Tibial nerve (tissue), 4 donors: ENCODE data around the gene RPS27.

ENCODE experiments used
- EP300 ChIP-seq, 2 donors: sonication (generic); formaldehyde crosslinking; IDR thresholded peaks; one replicate each; pipeline ENCODE4 v1.6.1; 2017; ENCODE audit warnings: antibody characterized with exemption in 2 of 2, mild to moderate bottlenecking in 1 of 2
- POLR2A ChIP-seq, 2 donors: fragments of 450-650 bp; IDR thresholded peaks; one replicate each; pipeline ENCODE4 v1.6.1; 2017; ENCODE audit warnings: antibody characterized with exemption in 2 of 2, mild to moderate bottlenecking in 2 of 2, moderate library complexity in 2 of 2
- TF ChIP-seq, protein P1 (sequence below), 5 experiments: fragments of 200-600 bp in 3 of 5; fragments of 450-650 bp in 2 of 5; sonication (generic) in 3 of 5; IDR thresholded peaks; one replicate each; pipeline ENCODE4 v1.5.1; 2016 to 2019; ENCODE audit warnings: antibody characterized with exemption in 5 of 5, mild to moderate bottlenecking in 3 of 5, moderate library complexity in 2 of 5

DNA sequence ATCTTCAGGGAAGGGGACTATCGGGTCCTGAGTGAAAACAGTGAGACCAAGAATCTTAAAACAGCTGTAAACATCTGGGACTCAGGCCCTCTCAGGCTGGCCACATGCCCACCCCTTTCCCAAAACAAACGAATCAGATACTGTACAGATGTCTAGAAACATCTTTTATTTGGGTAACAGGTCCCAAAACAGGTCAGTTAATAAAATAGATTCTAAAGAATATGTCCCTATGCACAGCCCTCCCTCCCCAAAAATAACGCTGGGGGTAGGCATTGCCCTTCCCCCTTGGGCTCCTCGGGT, 31.7 kb upstream of the RPS27 start:
- TF ChIP-seq, protein P1, sequence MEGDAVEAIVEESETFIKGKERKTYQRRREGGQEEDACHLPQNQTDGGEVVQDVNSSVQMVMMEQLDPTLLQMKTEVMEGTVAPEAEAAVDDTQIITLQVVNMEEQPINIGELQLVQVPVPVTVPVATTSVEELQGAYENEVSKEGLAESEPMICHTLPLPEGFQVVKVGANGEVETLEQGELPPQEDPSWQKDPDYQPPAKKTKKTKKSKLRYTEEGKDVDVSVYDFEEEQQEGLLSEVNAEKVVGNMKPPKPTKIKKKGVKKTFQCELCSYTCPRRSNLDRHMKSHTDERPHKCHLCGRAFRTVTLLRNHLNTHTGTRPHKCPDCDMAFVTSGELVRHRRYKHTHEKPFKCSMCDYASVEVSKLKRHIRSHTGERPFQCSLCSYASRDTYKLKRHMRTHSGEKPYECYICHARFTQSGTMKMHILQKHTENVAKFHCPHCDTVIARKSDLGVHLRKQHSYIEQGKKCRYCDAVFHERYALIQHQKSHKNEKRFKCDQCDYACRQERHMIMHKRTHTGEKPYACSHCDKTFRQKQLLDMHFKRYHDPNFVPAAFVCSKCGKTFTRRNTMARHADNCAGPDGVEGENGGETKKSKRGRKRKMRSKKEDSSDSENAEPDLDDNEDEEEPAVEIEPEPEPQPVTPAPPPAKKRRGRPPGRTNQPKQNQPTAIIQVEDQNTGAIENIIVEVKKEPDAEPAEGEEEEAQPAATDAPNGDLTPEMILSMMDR (IDR thresholded peaks at IDR 0.05): no peak
- TF ChIP-seq POLR2A (IDR thresholded peaks at IDR 0.05): no peak
- TF ChIP-seq EP300 (IDR thresholded peaks at IDR 0.05): no peak
